Measurements from ENCODE around the gene ANKRD45. TPM values are rescaled to one million over a fixed set of nuclear protein-coding genes. Genes with fewer than 3 reads are reported as not detected.
A peak's percentile ranks its signal among the peaks of the same experiment; 100 is the strongest.

Gene ANKRD45, protein sequence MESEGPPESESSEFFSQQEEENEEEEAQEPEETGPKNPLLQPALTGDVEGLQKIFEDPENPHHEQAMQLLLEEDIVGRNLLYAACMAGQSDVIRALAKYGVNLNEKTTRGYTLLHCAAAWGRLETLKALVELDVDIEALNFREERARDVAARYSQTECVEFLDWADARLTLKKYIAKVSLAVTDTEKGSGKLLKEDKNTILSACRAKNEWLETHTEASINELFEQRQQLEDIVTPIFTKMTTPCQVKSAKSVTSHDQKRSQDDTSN
- not detected in 2 replicates for total RNA-seq
- not detected for total RNA-seq (2013)
- 0.06 TPM in 1 of 2 replicates, not detected in the other for polyA plus RNA-seq
- not detected in 2 replicates for polyA minus RNA-seq

DNA sequence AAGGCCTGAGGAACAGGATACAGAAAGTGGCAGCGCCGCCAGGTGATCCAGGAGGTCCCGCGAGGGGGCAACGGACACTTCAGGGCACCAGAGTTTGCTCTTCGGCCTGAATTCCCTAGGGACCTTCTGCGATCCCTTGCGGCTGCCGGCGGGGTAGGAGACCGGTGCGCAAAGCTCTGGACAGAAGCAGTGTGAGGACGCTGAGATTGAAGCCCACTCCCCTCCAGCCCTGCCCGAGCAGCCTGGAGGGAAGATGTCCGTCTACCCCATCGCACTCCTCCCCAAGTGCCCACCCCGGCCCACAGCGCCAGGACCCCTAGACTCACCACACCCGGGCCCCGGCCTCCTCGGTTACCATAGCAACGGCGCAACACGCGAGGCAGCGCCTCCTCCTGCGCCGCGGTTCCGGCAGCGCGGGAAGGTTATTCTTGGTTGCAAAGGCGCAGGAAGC, at the start of gene ANKRD45:
Gene ANKRD45, minus strand, starts transcription at position 361 of the 451 bp plus-strand sequence. CDS start 10,433 bp downstream, outside the sequence.
- intact Hi-C loops (cut with micrococcal nuclease) = no loop called here
- H3K4me3 ChIP-seq (ENCODE audit: control extremely low read depth in 1 of 5, extremely low read depth in 1 of 5, insufficient read depth in 1 of 5, low read depth in 2 of 5, low read length in 4 of 5) = no peak within 1 kb of the TSS
- no peak within 1 kb of the TSS for H3K27ac Mint-ChIP-seq

DNA sequence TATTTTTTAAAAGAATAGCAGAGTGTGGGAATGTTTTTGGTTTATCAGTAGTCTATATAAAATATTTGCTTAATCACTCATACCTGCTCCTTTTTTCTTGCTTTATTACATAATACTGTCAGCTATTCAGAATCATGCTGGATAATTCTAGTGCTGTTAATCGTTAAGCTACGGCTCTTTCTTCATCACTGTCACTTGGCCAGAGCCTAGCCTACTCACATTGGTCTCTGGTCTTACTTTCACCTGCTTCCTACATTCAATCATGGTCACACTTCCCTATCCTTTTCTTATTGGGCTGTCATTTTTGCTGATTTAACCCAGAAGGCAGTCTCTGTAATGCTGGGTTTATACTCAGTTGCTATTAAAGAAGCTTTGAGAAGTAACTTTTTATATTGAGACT, 47.6 kb upstream of the ANKRD45 start:
- ATAC-seq (ENCODE audit: low read depth) (no peak), DNase-seq (no peak)
- H3K9ac ChIP-seq (ENCODE audit: low read length) = no peak overlapping the region
- no peak overlapping the region for H2AFZ ChIP-seq (ENCODE audit: insufficient read depth, low read depth, low read length, poor library complexity, severe bottlenecking)
- peaks cover 10 to 15% of the 10 kb centered on the region in 2 donors for H3K4me1 ChIP-seq (ENCODE audit: control insufficient read depth in 2 of 2, insufficient read depth in 2 of 2, low read length in 2 of 2)
- H3K4me3 ChIP-seq (ENCODE audit: control extremely low read depth in 1 of 5, extremely low read depth in 1 of 5, insufficient read depth in 1 of 5, low read depth in 2 of 5, low read length in 4 of 5) = no peak overlapping the region
- no peak overlapping the region for H3K27ac Mint-ChIP-seq
- H3K36me3 ChIP-seq (replicated peaks in 1 of 2; ENCODE audit: control extremely low read depth in 1 of 2, control insufficient read depth in 1 of 2, extremely low read depth in 1 of 2, insufficient read depth in 2 of 2, low read length in 1 of 2) = no peaks in the 10 kb centered on the region
- H3K9me3 ChIP-seq (ENCODE audit: control extremely low read depth in 1 of 3, control insufficient read depth in 2 of 3, insufficient read depth in 1 of 3, low read length in 2 of 3) = no peaks in the 10 kb centered on the region
- no peak overlapping the region for H3K4me2 ChIP-seq (replicated peaks; ENCODE audit: low read depth, low read length, poor library complexity, severe bottlenecking)
- ChIA-PET CTCF (interaction anchor here (2.9 kb wide), 1 partner anchor 287 kb away, joined by 19 read pairs; no protein-coding TSS in a partner anchor), POLR2A (no interaction called here)
- peaks cover 7% of the 10 kb centered on the region for H3K27me3 Mint-ChIP-seq
- H3K9me3 Mint-ChIP-seq (ENCODE audit: insufficient read depth) = no peaks in the 10 kb centered on the region
- WGBS (ENCODE audit: insufficient coverage) = no CpG with 5 or more reads among the region's 2 CpGs
- H3K79me2 ChIP-seq (ENCODE audit: control insufficient read depth, insufficient read depth, low read length) = peaks cover 49% of the 10 kb centered on the region
- peaks cover 15% of the 10 kb centered on the region for H4K20me1 ChIP-seq (ENCODE audit: control insufficient read depth, insufficient read depth, low read length, poor library complexity, severe bottlenecking)
- no peak overlapping the region for H3K4me3 Mint-ChIP-seq
- TF ChIP-seq, protein P1, sequence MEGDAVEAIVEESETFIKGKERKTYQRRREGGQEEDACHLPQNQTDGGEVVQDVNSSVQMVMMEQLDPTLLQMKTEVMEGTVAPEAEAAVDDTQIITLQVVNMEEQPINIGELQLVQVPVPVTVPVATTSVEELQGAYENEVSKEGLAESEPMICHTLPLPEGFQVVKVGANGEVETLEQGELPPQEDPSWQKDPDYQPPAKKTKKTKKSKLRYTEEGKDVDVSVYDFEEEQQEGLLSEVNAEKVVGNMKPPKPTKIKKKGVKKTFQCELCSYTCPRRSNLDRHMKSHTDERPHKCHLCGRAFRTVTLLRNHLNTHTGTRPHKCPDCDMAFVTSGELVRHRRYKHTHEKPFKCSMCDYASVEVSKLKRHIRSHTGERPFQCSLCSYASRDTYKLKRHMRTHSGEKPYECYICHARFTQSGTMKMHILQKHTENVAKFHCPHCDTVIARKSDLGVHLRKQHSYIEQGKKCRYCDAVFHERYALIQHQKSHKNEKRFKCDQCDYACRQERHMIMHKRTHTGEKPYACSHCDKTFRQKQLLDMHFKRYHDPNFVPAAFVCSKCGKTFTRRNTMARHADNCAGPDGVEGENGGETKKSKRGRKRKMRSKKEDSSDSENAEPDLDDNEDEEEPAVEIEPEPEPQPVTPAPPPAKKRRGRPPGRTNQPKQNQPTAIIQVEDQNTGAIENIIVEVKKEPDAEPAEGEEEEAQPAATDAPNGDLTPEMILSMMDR (IDR thresholded peaks at IDR 0.05) = no peak
- no peak for TF ChIP-seq EZH2 (IDR thresholded peaks at IDR 0.05; ENCODE audit: borderline replicate concordance, insufficient read depth, low read depth, low read length, poor library complexity, severe bottlenecking)
- peaks cover 0 to 3% (median 0%) of the 10 kb centered on the region in 4 experiments for H3K27me3 ChIP-seq (replicated peaks in 1 of 4; ENCODE audit: control extremely low read depth in 1 of 4, control insufficient read depth in 3 of 4, insufficient read depth in 4 of 4, low read length in 3 of 4)
- peaks cover 26% of the 10 kb centered on the region for H3K4me1 Mint-ChIP-seq
- intact Hi-C loops (cut with micrococcal nuclease) = loop anchor here (5.0 kb wide), 1 partner anchor 285 kb away; no protein-coding TSS in a partner anchor
- H3K27ac ChIP-seq (ENCODE audit: low read length in 2 of 2) = no peak overlapping the region

More for the DNA sequence above, at the start of gene ANKRD45:
- Mint-ChIP-seq H3K9me3 (ENCODE audit: insufficient read depth) (no peaks in the 10 kb centered on the region), H3K4me3 (peak within 1 kb of the TSS; percentile 24), H3K4me1 (peaks cover 13% of the 10 kb centered on the region), H3K27me3 (peaks cover 46% of the 10 kb centered on the region)
- 9% methylated on average over 21 of the region's 33 CpGs for WGBS (ENCODE audit: insufficient coverage)
- Histone ChIP-seq H3K4me1 (ENCODE audit: control insufficient read depth in 2 of 2, insufficient read depth in 2 of 2, low read length in 2 of 2) (peaks cover 6 to 7% of the 10 kb centered on the region in 2 donors), H3K36me3 (replicated peaks in 1 of 2; ENCODE audit: control extremely low read depth in 1 of 2, control insufficient read depth in 1 of 2, extremely low read depth in 1 of 2, insufficient read depth in 2 of 2, low read length in 1 of 2) (no peaks in the 10 kb centered on the region), H2AFZ (ENCODE audit: insufficient read depth, low read depth, low read length, poor library complexity, severe bottlenecking) (no peak within 1 kb of the TSS), H3K4me2 (replicated peaks; ENCODE audit: low read depth, low read length, poor library complexity, severe bottlenecking) (peak within 1 kb of the TSS; percentile 49), H3K9me3 (ENCODE audit: control extremely low read depth in 1 of 3, control insufficient read depth in 2 of 3, insufficient read depth in 1 of 3, low read length in 2 of 3) (no peaks in the 10 kb centered on the region), H3K27me3 (replicated peaks in 1 of 4; ENCODE audit: control extremely low read depth in 1 of 4, control insufficient read depth in 3 of 4, insufficient read depth in 4 of 4, low read length in 3 of 4) (peaks cover 0 to 23% (median 15%) of the 10 kb centered on the region in 4 experiments), H3K27ac (ENCODE audit: low read length in 2 of 2) (no peak within 1 kb of the TSS), H3K79me2 (ENCODE audit: control insufficient read depth, insufficient read depth, low read length) (no peaks in the 10 kb centered on the region), H3K9ac (ENCODE audit: low read length) (no peak within 1 kb of the TSS), H4K20me1 (ENCODE audit: control insufficient read depth, insufficient read depth, low read length, poor library complexity, severe bottlenecking) (no peaks in the 10 kb centered on the region)
- DNase-seq (peak; percentile 3), ATAC-seq (ENCODE audit: low read depth) (no peak)
- TF ChIP-seq, protein P1 (IDR thresholded peaks at IDR 0.05) = no peak
- POLR2A ChIA-PET = no interaction called here
- CTCF ChIA-PET = no interaction called here

Data from B cell (primary cell).